Keratinocyte (primary cell): ENCODE measurements around the gene CMKLR1. TPM values are rescaled to one million over a fixed set of nuclear protein-coding genes. Genes with fewer than 3 reads are reported as not detected.
A peak's percentile ranks its signal among the peaks of the same experiment; 100 is the strongest.

Experiments
- DNase-seq: peaks from one replicate; pipeline ENCODE4 v3.0.0-alpha.2; 2011; ENCODE audit warnings: low read depth, missing footprints, low spot score
- FAIRE-seq: peaks from 2 replicates; lab custom pipeline; 2011; peaks lifted over from hg19 to GRCh38; lab: Jason Lieb, UNC
- H2AFZ ChIP-seq: 2 replicates; pipeline ENCODE4 v1.6.0; 2012; ENCODE audit warnings: low read length, control low read depth, inconsistent platforms; ENCODE audit not compliant: control insufficient read depth
- H3K27ac ChIP-seq: 2 replicates; pipeline ENCODE4 v1.5.1; 2011; ENCODE audit warnings: low read length; ENCODE audit not compliant: control insufficient read depth, insufficient read depth
- H3K27me3 ChIP-seq: 3 replicates; pipeline ENCODE4 v1.6.0; 2011; ENCODE audit warnings: low read length; ENCODE audit not compliant: control insufficient read depth, insufficient read depth; ENCODE audit errors: extremely low read depth
- H3K36me3 ChIP-seq, 2 experiments: 2 replicates in 1 of 2; 3 replicates in 1 of 2; pipeline ENCODE4 v1.5.1; 2011; ENCODE audit warnings: low read length in 2 of 2, mild to moderate bottlenecking in 1 of 2; ENCODE audit not compliant: control insufficient read depth in 2 of 2, insufficient read depth in 2 of 2; ENCODE audit errors: extremely low read depth in 1 of 2
- H3K4me1 ChIP-seq: 3 replicates; pipeline ENCODE4 v1.5.1; 2011; ENCODE audit warnings: low read length; ENCODE audit not compliant: control insufficient read depth, insufficient read depth; ENCODE audit errors: extremely low read depth
- H3K4me2 ChIP-seq: 3 replicates; pipeline ENCODE4 v1.6.0; 2011; ENCODE audit warnings: low read depth, low read length; ENCODE audit not compliant: control insufficient read depth, insufficient read depth; ENCODE audit errors: extremely low read depth
- H3K4me3 ChIP-seq, 3 experiments: fragments of 200-600 bp in 1 of 3; sonication (generic) in 1 of 3; 2 replicates in 2 of 3; 3 replicates in 1 of 3; pipeline ENCODE4 v1.5.1; 2011 to 2016; ENCODE audit warnings: low read length in 3 of 3, mild to moderate bottlenecking in 3 of 3, control low read depth in 2 of 3, inconsistent platforms in 1 of 3, low read depth in 1 of 3, mixed read lengths in 1 of 3, mixed run types in 1 of 3, moderate library complexity in 1 of 3; ENCODE audit not compliant: control insufficient read depth in 2 of 3, insufficient read depth in 2 of 3; ENCODE audit errors: extremely low read depth in 1 of 3
- H3K79me2 ChIP-seq: 2 replicates; pipeline ENCODE4 v1.6.0; 2012; ENCODE audit warnings: low read length; ENCODE audit not compliant: control insufficient read depth, insufficient read depth
- H3K9ac ChIP-seq: 3 replicates; pipeline ENCODE4 v1.6.0; 2011; ENCODE audit warnings: low read length; ENCODE audit not compliant: control insufficient read depth, insufficient read depth; ENCODE audit errors: extremely low read depth
- H3K9me1 ChIP-seq: 3 replicates; pipeline ENCODE4 v1.6.0; 2011; ENCODE audit warnings: low read length; ENCODE audit not compliant: control insufficient read depth, insufficient read depth; ENCODE audit errors: extremely low read depth
- H3K9me3 ChIP-seq: 2 replicates; pipeline ENCODE4 v1.5.1; 2012; ENCODE audit warnings: low read depth, low read length; ENCODE audit not compliant: control insufficient read depth
- H4K20me1 ChIP-seq: 3 replicates; pipeline ENCODE4 v1.6.0; 2011; ENCODE audit warnings: low read length; ENCODE audit not compliant: control insufficient read depth, insufficient read depth; ENCODE audit errors: extremely low read depth
- CTCF ChIP-seq, 3 experiments: IDR thresholded peaks in 1 of 3; conservative IDR thresholded peaks in 1 of 3; optimal IDR thresholded peaks in 1 of 3; 2 replicates in 2 of 3; 3 replicates in 1 of 3; pipeline versions ENCODE3 to v1.5.1; 2011; ENCODE audit warnings: low read length in 3 of 3, mild to moderate bottlenecking in 3 of 3, moderate library complexity in 2 of 3, control low read depth in 1 of 3, inconsistent platforms in 1 of 3; ENCODE audit not compliant: insufficient read depth in 2 of 3; ENCODE audit errors: extremely low read depth in 1 of 3
- EZH2 ChIP-seq: IDR thresholded peaks from one replicate; pipeline ENCODE4 v1.6.1; 2012; ENCODE audit warnings: inconsistent platforms, mild to moderate bottlenecking, low read length, moderate library complexity
- dilution Hi-C: fragments of 300-500 bp; cut with MboI; formaldehyde crosslinking; loops from one replicate; pipeline ENCODE4 v1.7.0; 2020; ENCODE audit warnings: low sequenced_read_pairs; ENCODE audit not compliant: extremely low pct_ligation_motif_present
- polyA plus RNA-seq, 5 experiments: library from polyadenylated mRNA; depleted of rRNA in 3 of 5; stranded (reverse) in 3 of 5; stranded (forward) in 1 of 5; unstranded in 1 of 5; fragments of >200 nt; gene quantifications; 1 replicate in 1 of 5; 2 replicates in 3 of 5; 3 replicates in 1 of 5; pipeline versions ENCODE4 v1.2.1 to v1.2.3, GENCODE V29; 2011 to 2012; ENCODE audit warnings: missing spikeins in 2 of 5, low read depth in 1 of 5, low replicate concordance in 1 of 5

The CMKLR1 gene
- polyA plus RNA-seq, 1 donor (not counting 4 experiments of a cell fraction or from before 2014, with no cell fraction given): not detected

DNA sequence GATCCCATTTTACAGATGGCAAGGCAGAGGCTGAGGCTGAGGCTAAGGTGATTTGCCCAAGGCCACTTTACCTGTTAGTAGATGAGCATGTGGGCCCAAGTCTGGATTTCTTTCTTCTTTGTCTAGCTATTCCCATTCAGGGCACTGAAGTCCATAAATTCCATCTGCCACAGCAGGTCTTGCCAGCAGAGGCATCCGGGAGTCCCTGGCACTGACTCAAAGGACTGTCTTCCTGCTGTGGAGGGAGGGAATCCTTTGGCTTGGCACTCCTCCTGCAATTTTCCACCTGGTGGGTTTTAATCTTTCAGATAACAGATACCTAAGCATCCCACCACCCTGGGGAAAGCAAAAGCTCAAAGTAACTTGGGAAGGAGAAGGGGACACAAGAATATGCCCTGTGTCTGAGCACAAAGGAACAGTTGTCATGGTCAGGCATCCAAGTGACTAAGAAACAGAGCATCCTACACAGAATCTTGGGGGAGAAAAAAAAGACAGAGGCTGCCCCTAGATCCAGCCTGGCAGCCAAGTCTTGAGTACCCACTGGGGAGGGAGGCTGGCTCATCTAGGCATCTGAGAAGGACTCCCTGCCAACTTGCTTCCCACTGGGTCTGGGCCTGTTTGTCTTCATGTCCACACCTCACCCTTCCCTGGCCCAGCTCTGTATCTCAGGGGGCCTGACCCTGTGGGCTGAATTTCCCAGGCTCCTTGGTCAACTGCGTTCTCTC lies 35.6 kb upstream of the CMKLR1 start:
- Histone ChIP-seq H2AFZ (no peak overlapping the region), H3K4me2 (no peak overlapping the region), H3K9me1 (no peaks in the 10 kb centered on the region), H3K4me3 (no peak overlapping the region), H4K20me1 (no peaks in the 10 kb centered on the region), H3K9ac (no peak overlapping the region), H3K4me1 (no peaks in the 10 kb centered on the region), H3K79me2 (no peaks in the 10 kb centered on the region), H3K36me3 (no peaks in the 10 kb centered on the region), H3K9me3 (peaks cover 2% of the 10 kb centered on the region), H3K27me3 (no peaks in the 10 kb centered on the region), H3K27ac (no peak overlapping the region)
- no peak for DNase-seq
- no peak for TF ChIP-seq CTCF (optimal IDR thresholded peaks at IDR 0.05 in 1 of 3, IDR thresholded peaks at IDR 0.05 in 1 of 3, conservative IDR thresholded peaks at IDR 0.05 in 1 of 3; ENCODE audit: extremely low read depth in 1 of 3, insufficient read depth in 2 of 3, low read length in 3 of 3)
- no peak for TF ChIP-seq EZH2
- dilution Hi-C loops: no loop called here
- FAIRE-seq: no peak

DNA sequence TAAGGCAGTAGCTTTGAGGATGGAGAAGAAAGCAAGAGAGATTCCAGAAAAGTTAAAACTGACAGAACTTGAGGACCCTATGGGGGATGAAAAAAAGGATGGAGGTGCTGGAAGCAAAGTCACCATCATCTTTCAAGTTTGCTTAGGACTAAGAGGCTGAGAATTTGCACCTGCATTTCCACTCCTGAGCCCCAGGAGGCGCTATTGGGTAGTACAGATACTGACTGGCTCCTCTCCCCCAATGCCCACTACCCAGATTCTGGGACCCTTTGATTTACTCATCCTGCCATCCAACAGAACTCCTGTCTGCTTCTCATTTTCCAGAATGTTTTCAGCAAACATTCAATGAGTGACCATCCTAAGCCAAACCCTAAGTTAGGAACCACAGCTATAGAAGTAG lies 34.0 kb upstream of the CMKLR1 start:
- no peaks in the 10 kb centered on the region for H3K9me1 ChIP-seq
- no peaks in the 10 kb centered on the region for H4K20me1 ChIP-seq
- peaks cover 2% of the 10 kb centered on the region for H3K9me3 ChIP-seq
- H3K27ac ChIP-seq: no peak overlapping the region
- H3K79me2 ChIP-seq: no peaks in the 10 kb centered on the region
- no peak overlapping the region for H3K9ac ChIP-seq
- no peaks in the 10 kb centered on the region for H3K27me3 ChIP-seq
- DNase-seq (no peak), FAIRE-seq (no peak)
- no peak overlapping the region for H2AFZ ChIP-seq
- H3K36me3 ChIP-seq: no peaks in the 10 kb centered on the region
- no peaks in the 10 kb centered on the region for H3K4me1 ChIP-seq
- peak; percentile 13 to 24 (median 21) for TF ChIP-seq CTCF (optimal IDR thresholded peaks at IDR 0.05 in 1 of 3, IDR thresholded peaks at IDR 0.05 in 1 of 3, conservative IDR thresholded peaks at IDR 0.05 in 1 of 3; ENCODE audit: extremely low read depth in 1 of 3, insufficient read depth in 2 of 3, low read length in 3 of 3)
- TF ChIP-seq EZH2: no peak
- dilution Hi-C loops: no loop called here
- no peak overlapping the region for H3K4me2 ChIP-seq
- no peak overlapping the region for H3K4me3 ChIP-seq
